SK-N-SH (cell line): ENCODE measurements around the gene PRICKLE2.

Experiments used
- CHD2 ChIP-seq: fragments of 150-350 bp; IDR thresholded peaks from 2 replicates; pipeline ENCODE4 v1.6.1; 2018; ENCODE audit warnings: low read length; ENCODE audit not compliant: partially characterized antibody
- CTCF ChIP-seq: fragments of 200-600 bp; sonication (generic); IDR thresholded peaks from 2 replicates; pipeline ENCODE4 v1.6.1; 2017; ENCODE audit warnings: antibody characterized with exemption, mild to moderate bottlenecking, moderate library complexity
- JUND ChIP-seq: IDR thresholded peaks from 2 replicates; pipeline ENCODE4 v1.4.0; 2012
- MEF2A ChIP-seq: IDR thresholded peaks from 2 replicates; pipeline ENCODE4 v1.4.0; 2012; ENCODE audit warnings: low read depth, borderline replicate concordance
- MXI1 ChIP-seq: IDR thresholded peaks from 2 replicates; pipeline ENCODE4 v1.6.1; 2012; ENCODE audit warnings: mild to moderate bottlenecking, low read depth, low read length, improper control_type of control experiment
- NRF1 ChIP-seq: IDR thresholded peaks from 2 replicates; pipeline ENCODE4 v1.6.1; 2012; ENCODE audit warnings: low read depth, mild to moderate bottlenecking, low read length
- POLR2AphosphoS5 ChIP-seq: IDR thresholded peaks from 2 replicates; pipeline ENCODE4 v1.6.1; 2012; ENCODE audit warnings: low read depth, low read length
- RFX5 ChIP-seq: IDR thresholded peaks from 2 replicates; pipeline ENCODE4 v1.6.1; 2012; ENCODE audit warnings: mild to moderate bottlenecking, improper control_type of control experiment, low read length
- SMC3 ChIP-seq: IDR thresholded peaks from 2 replicates; pipeline ENCODE4 v1.6.1; 2012; ENCODE audit warnings: low read depth, low read length, improper control_type of control experiment
- TAF1 ChIP-seq: IDR thresholded peaks from 2 replicates; pipeline ENCODE4 v1.6.1; 2012; ENCODE audit warnings: low read depth, mild to moderate bottlenecking, low read length, moderate library complexity, borderline replicate concordance
- USF2 ChIP-seq: fragments of 150-350 bp; IDR thresholded peaks from 2 replicates; pipeline ENCODE4 v1.6.1; 2017; ENCODE audit warnings: antibody characterized with exemption, low read length, low read depth, borderline replicate concordance
- YY1 ChIP-seq: IDR thresholded peaks from 2 replicates; pipeline ENCODE4 v1.4.0; 2012; ENCODE audit warnings: low read depth, mild to moderate bottlenecking

GRCh38 chr3:64228110-64228509, 2.8 kb upstream of the PRICKLE2 start:
- TF ChIP-seq POLR2AphosphoS5 (no peak), RFX5 (no peak), USF2 (no peak), MXI1 (no peak), YY1 (no peak), CTCF (no peak), CHD2 (no peak), MEF2A (no peak), SMC3 (no peak), JUND (no peak), NRF1 (no peak), TAF1 (no peak)
